CD4-positive, alpha-beta T cell (primary cell): ENCODE measurements around the gene VAV2. TPM values are rescaled to one million over a fixed set of nuclear protein-coding genes. Genes with fewer than 3 reads are reported as not detected.

ENCODE experiments used
- ATAC-seq: fragments of 200-7000 bp; cut with Tn5 transposase; one replicate; pipeline ENCODE4 v1.10.0; 2022; ENCODE audit warnings: mild to moderate bottlenecking; ENCODE audit not compliant: poor library complexity
- CTCF ChIA-PET: fragments of 350-600 bp; sonication (Branson Sonifier 250); formaldehyde crosslinking; loops from one replicate; lab custom pipeline; 2021; ENCODE audit warnings: antibody characterized with exemption, inconsistent platforms; lab: Charles Lee
- POLR2A ChIA-PET: fragments of 350-600 bp; sonication (Branson Sonifier 250); formaldehyde crosslinking; loops from one replicate; lab custom pipeline; 2021; ENCODE audit warnings: antibody characterized with exemption, inconsistent platforms; lab: Charles Lee
- DNase-seq, 14 experiments: peaks; one replicate each; pipeline ENCODE4 v3.0.0-alpha.2; 2013 to 2020; ENCODE audit warnings: mixed read lengths in 2 of 14
- H3K27ac ChIP-seq, 2 donors: one replicate each; pipeline versions ENCODE4 v1.5.1 to v1.7.0; 2013; ENCODE audit warnings: low read length in 2 of 2, low read depth in 1 of 2, mild to moderate bottlenecking in 1 of 2
- H3K27me3 ChIP-seq, 2 experiments: 1 replicate in 1 of 2; 2 replicates in 1 of 2; pipeline versions ENCODE4 v1.6.1 to v1.7.0; 2013; ENCODE audit warnings: low read length in 2 of 2, control low read depth in 1 of 2, mild to moderate bottlenecking in 1 of 2, moderate library complexity in 1 of 2; ENCODE audit not compliant: insufficient read depth in 2 of 2, control insufficient read depth in 1 of 2
- H3K36me3 ChIP-seq: one replicate; pipeline ENCODE4 v1.6.1; 2013; ENCODE audit warnings: low read length, control low read depth; ENCODE audit not compliant: insufficient read depth
- H3K4me1 ChIP-seq: one replicate; pipeline ENCODE4 v1.6.1; 2013; ENCODE audit warnings: low read length, control low read depth; ENCODE audit not compliant: insufficient read depth
- H3K4me3 ChIP-seq: one replicate; pipeline ENCODE4 v1.5.1; 2013; ENCODE audit warnings: mild to moderate bottlenecking, low read length, moderate library complexity
- H3K9me3 ChIP-seq, 2 experiments: 1 replicate in 1 of 2; 2 replicates in 1 of 2; pipeline versions ENCODE4 v1.6.1 to v1.7.0; 2013; ENCODE audit warnings: low read length in 2 of 2, mild to moderate bottlenecking in 2 of 2, control low read depth in 1 of 2, moderate library complexity in 1 of 2; ENCODE audit not compliant: control insufficient read depth in 1 of 2, insufficient read depth in 1 of 2
- H3K27ac Mint-ChIP-seq: one replicate; pipeline ENCODE4 v1.8.0; 2020; ENCODE audit warnings: mixed read lengths
- H3K27me3 Mint-ChIP-seq: one replicate; pipeline ENCODE4 v1.8.0; 2021; ENCODE audit warnings: mixed read lengths
- H3K36me3 Mint-ChIP-seq: one replicate; pipeline ENCODE4 v1.8.0; 2021; ENCODE audit warnings: low read depth, mixed read lengths
- H3K4me1 Mint-ChIP-seq: one replicate; pipeline ENCODE4 v1.8.0; 2021; ENCODE audit warnings: low read depth, mixed read lengths
- H3K4me3 Mint-ChIP-seq: one replicate; pipeline ENCODE4 v1.8.0; 2020; ENCODE audit warnings: mild to moderate bottlenecking, mixed read lengths
- H3K9me3 Mint-ChIP-seq: one replicate; pipeline ENCODE4 v1.8.0; 2020; ENCODE audit warnings: mixed read lengths
- intact Hi-C, 2 experiments: fragments of 100-400 bp; cut with DNase I in 1 of 2; cut with micrococcal nuclease in 1 of 2; formaldehyde crosslinking; loops; one replicate each; pipeline versions ENCODE4 v1.15.1 to v1.9.0; 2023 to 2025; cut with DNase I, micrococcal nuclease
- total RNA-seq, 174 experiments: library from RNA in 2 of 174; stranded (reverse) in 2 of 174; gene quantifications; one replicate each; pipeline ENCODE4 v1.2.3 and lab custom pipeline; 2021 to 2026
- TF ChIP-seq, protein P1 (sequence below): fragments of 200-600 bp; IDR thresholded peaks from one replicate; pipeline ENCODE4 v1.8.0; 2022; ENCODE audit warnings: antibody characterized with exemption, mild to moderate bottlenecking

The VAV2 gene
- total RNA-seq, 2 experiments from 2014 or later = 1.6 to 1.7 TPM

- no peaks in the 10 kb centered on the region for H3K9me3 Mint-ChIP-seq
- no peak overlapping the region for H3K4me3 Mint-ChIP-seq
- H3K27me3 Mint-ChIP-seq = no peaks in the 10 kb centered on the region
- ChIA-PET POLR2A (no interaction called here), CTCF (no interaction called here)
- H3K4me3 ChIP-seq = no peak overlapping the region
- H3K27me3 ChIP-seq = no peaks in the 10 kb centered on the region
- H3K9me3 ChIP-seq = no peaks in the 10 kb centered on the region
- no peaks in the 10 kb centered on the region for H3K36me3 Mint-ChIP-seq
- ATAC-seq (no peak), DNase-seq (peak in 1 of 14 experiments; percentile 11)
- H3K27ac ChIP-seq = no peak overlapping the region
- TF ChIP-seq, protein P1, sequence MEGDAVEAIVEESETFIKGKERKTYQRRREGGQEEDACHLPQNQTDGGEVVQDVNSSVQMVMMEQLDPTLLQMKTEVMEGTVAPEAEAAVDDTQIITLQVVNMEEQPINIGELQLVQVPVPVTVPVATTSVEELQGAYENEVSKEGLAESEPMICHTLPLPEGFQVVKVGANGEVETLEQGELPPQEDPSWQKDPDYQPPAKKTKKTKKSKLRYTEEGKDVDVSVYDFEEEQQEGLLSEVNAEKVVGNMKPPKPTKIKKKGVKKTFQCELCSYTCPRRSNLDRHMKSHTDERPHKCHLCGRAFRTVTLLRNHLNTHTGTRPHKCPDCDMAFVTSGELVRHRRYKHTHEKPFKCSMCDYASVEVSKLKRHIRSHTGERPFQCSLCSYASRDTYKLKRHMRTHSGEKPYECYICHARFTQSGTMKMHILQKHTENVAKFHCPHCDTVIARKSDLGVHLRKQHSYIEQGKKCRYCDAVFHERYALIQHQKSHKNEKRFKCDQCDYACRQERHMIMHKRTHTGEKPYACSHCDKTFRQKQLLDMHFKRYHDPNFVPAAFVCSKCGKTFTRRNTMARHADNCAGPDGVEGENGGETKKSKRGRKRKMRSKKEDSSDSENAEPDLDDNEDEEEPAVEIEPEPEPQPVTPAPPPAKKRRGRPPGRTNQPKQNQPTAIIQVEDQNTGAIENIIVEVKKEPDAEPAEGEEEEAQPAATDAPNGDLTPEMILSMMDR = no peak
- H3K4me1 Mint-ChIP-seq = peaks cover 20% of the 10 kb centered on the region
- no peaks in the 10 kb centered on the region for H3K36me3 ChIP-seq
- peaks cover 10% of the 10 kb centered on the region for H3K4me1 ChIP-seq
- no peak overlapping the region for H3K27ac Mint-ChIP-seq
- intact Hi-C loops = no loop called here
These were observed 261.0 kb downstream of the VAV2 start for GRCh38 chr9:133730994-133731715.

- DNase-seq (peak in 1 of 14 experiments; percentile 19), ATAC-seq (no peak)
- no peaks in the 10 kb centered on the region for H3K27me3 ChIP-seq
- ChIA-PET CTCF (no interaction called here), POLR2A (no interaction called here)
- H3K4me1 Mint-ChIP-seq = peaks cover 20% of the 10 kb centered on the region
- H3K27ac Mint-ChIP-seq = no peak overlapping the region
- no peaks in the 10 kb centered on the region for H3K36me3 ChIP-seq
- peaks cover 10% of the 10 kb centered on the region for H3K4me1 ChIP-seq
- H3K4me3 ChIP-seq = no peak overlapping the region
- H3K9me3 Mint-ChIP-seq = no peaks in the 10 kb centered on the region
- no peaks in the 10 kb centered on the region for H3K36me3 Mint-ChIP-seq
- TF ChIP-seq, protein P1 = no peak
- no peak overlapping the region for H3K27ac ChIP-seq
- H3K9me3 ChIP-seq = no peaks in the 10 kb centered on the region
- H3K27me3 Mint-ChIP-seq = no peaks in the 10 kb centered on the region
- intact Hi-C loops = loop anchor here (5.0 to 10.0 kb wide), 3 partner anchors 127 to 325 kb away; partner anchors contain the start of gene ADAMTSL2 (in 1 of the 2)
- no peak overlapping the region for H3K4me3 Mint-ChIP-seq
These were observed 262.4 kb downstream of the VAV2 start for GRCh38 chr9:133729617-133730281.

DNA sequence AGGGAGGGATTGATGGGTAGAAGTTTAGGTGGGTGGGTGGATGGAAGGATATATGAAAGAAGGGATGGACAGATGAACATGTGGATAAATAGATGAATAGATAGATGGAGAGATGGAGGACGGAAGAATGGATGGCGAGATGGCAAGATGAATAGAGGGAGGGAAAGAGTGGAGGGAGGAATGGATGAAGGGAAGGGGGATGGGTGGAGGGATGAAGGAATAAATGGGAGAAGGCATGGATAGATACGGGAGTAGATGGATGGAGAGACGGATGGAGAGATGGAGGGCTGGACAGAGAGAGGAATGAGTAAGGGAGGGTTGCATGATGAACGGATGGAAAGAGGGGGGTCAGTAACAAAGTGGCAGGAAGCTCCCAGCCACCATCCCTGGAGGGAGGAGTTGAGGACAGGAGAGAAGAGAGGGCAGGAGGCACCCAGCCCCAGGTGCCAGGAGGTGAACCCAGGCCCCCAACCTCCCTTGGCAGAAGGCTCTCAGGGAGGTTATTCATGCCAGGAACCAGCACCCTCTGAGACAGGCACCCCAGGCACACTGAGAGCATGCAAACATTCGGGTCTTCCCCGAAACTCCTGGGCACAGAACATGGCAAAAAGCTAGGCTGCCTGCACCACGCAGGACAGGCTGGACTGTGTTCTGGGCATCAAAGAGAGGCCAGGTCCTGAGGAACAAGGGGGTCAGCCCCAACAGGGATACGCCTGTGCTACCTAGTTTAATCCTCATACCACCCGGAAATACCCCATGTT lies 263.1 kb downstream of the VAV2 start:
- Histone ChIP-seq H3K27me3 (no peaks in the 10 kb centered on the region), H3K36me3 (no peaks in the 10 kb centered on the region), H3K4me3 (no peak overlapping the region), H3K27ac (no peak overlapping the region), H3K9me3 (no peaks in the 10 kb centered on the region), H3K4me1 (peaks cover 10% of the 10 kb centered on the region)
- Mint-ChIP-seq H3K36me3 (no peaks in the 10 kb centered on the region), H3K9me3 (no peaks in the 10 kb centered on the region), H3K27ac (no peak overlapping the region), H3K4me1 (peaks cover 20% of the 10 kb centered on the region), H3K27me3 (no peaks in the 10 kb centered on the region), H3K4me3 (no peak overlapping the region)
- ATAC-seq (no peak), DNase-seq (no peak)
- ChIA-PET POLR2A (no interaction called here), CTCF (no interaction called here)
- TF ChIP-seq, protein P1 = no peak
- intact Hi-C loops = loop anchor here (5.0 to 10.0 kb wide), 3 partner anchors 127 to 324 kb away; partner anchors contain the start of gene ADAMTSL2 (in 1 of the 2)
